MM.1S (cell line): Measurements from ENCODE around the gene EVI5L.

Experiments used
- EZH2 ChIP-seq: fragments of 300-600 bp; sonication (generic); optimal IDR thresholded peaks from 2 replicates; pipeline ENCODE3; 2017; ENCODE audit warnings: low read depth, mild to moderate bottlenecking, antibody characterized with exemption, low read length, mixed read lengths
- EZH2phosphoT487 ChIP-seq: fragments of 300-600 bp; sonication (generic); IDR thresholded peaks from 2 replicates; pipeline ENCODE4 v1.6.1; 2018; ENCODE audit warnings: antibody characterized with exemption, low read length
- TF ChIP-seq, protein P1 (sequence below): fragments of 300-600 bp; sonication (generic); IDR thresholded peaks from 2 replicates; pipeline ENCODE4 v1.5.1; 2016; ENCODE audit warnings: antibody characterized with exemption, low read length, mixed read lengths

DNA sequence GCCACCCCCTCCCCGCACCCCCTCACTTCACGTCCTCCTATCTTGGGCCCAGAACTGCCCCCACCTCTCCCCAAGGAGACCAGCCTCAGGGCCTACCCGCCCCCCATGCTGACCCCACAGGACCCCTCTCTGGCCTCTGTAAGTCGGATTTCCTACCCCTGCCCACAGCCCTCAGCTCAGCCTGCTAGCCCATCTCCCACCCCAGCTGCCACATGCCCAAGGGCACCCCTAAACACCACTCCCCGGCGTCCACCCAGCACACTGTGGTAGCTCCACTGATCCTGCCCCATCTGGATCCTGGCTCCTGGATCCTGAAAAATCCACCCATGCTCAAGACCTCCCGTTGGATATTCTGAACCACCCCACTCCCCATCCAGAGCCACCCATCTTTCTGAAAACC, 805 bp downstream of the EVI5L start:
- TF ChIP-seq, protein P1, sequence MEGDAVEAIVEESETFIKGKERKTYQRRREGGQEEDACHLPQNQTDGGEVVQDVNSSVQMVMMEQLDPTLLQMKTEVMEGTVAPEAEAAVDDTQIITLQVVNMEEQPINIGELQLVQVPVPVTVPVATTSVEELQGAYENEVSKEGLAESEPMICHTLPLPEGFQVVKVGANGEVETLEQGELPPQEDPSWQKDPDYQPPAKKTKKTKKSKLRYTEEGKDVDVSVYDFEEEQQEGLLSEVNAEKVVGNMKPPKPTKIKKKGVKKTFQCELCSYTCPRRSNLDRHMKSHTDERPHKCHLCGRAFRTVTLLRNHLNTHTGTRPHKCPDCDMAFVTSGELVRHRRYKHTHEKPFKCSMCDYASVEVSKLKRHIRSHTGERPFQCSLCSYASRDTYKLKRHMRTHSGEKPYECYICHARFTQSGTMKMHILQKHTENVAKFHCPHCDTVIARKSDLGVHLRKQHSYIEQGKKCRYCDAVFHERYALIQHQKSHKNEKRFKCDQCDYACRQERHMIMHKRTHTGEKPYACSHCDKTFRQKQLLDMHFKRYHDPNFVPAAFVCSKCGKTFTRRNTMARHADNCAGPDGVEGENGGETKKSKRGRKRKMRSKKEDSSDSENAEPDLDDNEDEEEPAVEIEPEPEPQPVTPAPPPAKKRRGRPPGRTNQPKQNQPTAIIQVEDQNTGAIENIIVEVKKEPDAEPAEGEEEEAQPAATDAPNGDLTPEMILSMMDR = no peak
- TF ChIP-seq EZH2 = no peak
- no peak for TF ChIP-seq EZH2phosphoT487
